ENCODE measurements around the gene ACSL1.

DNA sequence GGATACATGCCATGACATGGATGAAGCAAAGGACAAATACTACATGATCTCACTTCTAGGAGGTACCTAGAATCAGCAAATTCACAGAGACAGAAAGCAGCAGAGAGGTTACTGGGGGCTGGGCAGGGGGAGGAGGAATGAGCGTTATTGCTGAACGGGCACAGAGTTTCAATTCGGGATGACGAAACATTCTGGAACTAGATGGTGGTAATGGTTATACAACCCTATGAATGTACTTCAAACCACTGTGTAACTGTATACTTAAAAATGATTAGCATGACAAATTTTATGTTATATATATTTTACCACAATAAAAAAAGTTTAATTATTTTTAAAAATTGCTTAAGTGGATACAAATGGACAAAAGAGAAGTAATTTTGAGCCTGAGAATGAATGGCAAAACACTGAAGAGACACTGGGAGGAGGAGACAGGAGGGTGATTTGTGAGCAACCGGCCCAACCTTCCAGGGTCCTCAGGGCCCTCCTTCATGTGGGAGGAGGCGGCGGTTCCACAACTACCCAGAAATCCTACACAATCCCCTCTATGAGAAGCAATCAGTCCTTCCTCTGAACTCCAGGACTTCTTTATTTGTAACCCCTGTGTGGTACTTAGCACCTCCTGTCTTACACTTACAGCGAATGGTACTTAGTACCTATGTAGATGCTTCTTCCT is 14.1 kb downstream of the ACSL1 start:
- no peak for TF ChIP-seq EZH2 (IDR thresholded peaks at IDR 0.05; ENCODE audit: borderline replicate concordance, low read length)
- TF ChIP-seq, protein P1, sequence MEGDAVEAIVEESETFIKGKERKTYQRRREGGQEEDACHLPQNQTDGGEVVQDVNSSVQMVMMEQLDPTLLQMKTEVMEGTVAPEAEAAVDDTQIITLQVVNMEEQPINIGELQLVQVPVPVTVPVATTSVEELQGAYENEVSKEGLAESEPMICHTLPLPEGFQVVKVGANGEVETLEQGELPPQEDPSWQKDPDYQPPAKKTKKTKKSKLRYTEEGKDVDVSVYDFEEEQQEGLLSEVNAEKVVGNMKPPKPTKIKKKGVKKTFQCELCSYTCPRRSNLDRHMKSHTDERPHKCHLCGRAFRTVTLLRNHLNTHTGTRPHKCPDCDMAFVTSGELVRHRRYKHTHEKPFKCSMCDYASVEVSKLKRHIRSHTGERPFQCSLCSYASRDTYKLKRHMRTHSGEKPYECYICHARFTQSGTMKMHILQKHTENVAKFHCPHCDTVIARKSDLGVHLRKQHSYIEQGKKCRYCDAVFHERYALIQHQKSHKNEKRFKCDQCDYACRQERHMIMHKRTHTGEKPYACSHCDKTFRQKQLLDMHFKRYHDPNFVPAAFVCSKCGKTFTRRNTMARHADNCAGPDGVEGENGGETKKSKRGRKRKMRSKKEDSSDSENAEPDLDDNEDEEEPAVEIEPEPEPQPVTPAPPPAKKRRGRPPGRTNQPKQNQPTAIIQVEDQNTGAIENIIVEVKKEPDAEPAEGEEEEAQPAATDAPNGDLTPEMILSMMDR (conservative IDR thresholded peaks at IDR 0.05 in 1 of 2, IDR thresholded peaks at IDR 0.05 in 1 of 2; ENCODE audit: extremely low read depth in 1 of 2, insufficient read depth in 1 of 2, low read depth in 1 of 2, low read length in 2 of 2): no peak

Data from mammary epithelial cell (primary cell).